ENCODE data around the gene KXD1. TPM values are rescaled to one million over a fixed set of nuclear protein-coding genes. Genes with fewer than 3 reads are reported as not detected.

Gene KXD1
- total and polyA plus RNA-seq, 4 experiments from 2014 or later, result 88.8 to 95.6 (median 94.8) TPM

Other genes starting within 250 kb of the KXD1 start
- 10 to 100 TPM; 64.2 to 65.0 TPM for gene LSM4, start 234.8 kb upstream of the KXD1 start, total RNA-seq
- 100 to 1,000 TPM; 121 to 164 TPM for gene LSM4, start 234.8 kb upstream of the KXD1 start, polyA plus RNA-seq
- gene PGPEP1, start 217.3 kb upstream of the KXD1 start, total RNA-seq, result 10 to 100 TPM; 46.2 to 49.2 TPM
- 1 to 10 TPM; 6.8 to 8.0 TPM for gene PGPEP1, start 217.3 kb upstream of the KXD1 start, polyA plus RNA-seq
- 1 to 10 TPM; 1.2 TPM for gene GDF15, start 171.7 kb upstream of the KXD1 start, total RNA-seq
- not detected for gene GDF15, start 171.7 kb upstream of the KXD1 start, polyA plus RNA-seq
- gene LRRC25, start 160.2 kb upstream of the KXD1 start, total RNA-seq, result under 1 TPM; 0.73 to 0.91 TPM
- gene LRRC25, start 160.2 kb upstream of the KXD1 start, polyA plus RNA-seq, result under 1 TPM in 1 of 2 donors, not detected in 1; 0.07 TPM
- 10 to 100 TPM; 71.3 to 73.4 TPM for gene SSBP4, start 138.5 kb upstream of the KXD1 start, total RNA-seq
- gene SSBP4, start 138.5 kb upstream of the KXD1 start, polyA plus RNA-seq, result 100 to 1,000 TPM in 1 of 2 donors, 10 to 100 TPM in 1; 81.5 to 108 TPM
- gene ISYNA1, start 119.7 kb upstream of the KXD1 start, total RNA-seq, result 10 to 100 TPM; 37.1 to 43.2 TPM
- 10 to 100 TPM; 27.5 to 36.3 TPM for gene ISYNA1, start 119.7 kb upstream of the KXD1 start, polyA plus RNA-seq
- gene ELL, start 35.8 kb upstream of the KXD1 start, total RNA-seq, result 10 to 100 TPM; 34.9 to 35.9 TPM
- 10 to 100 TPM in 1 of 2 donors, 1 to 10 TPM in 1; 6.5 to 16.7 TPM for gene ELL, start 35.8 kb upstream of the KXD1 start, polyA plus RNA-seq
- 100 to 1,000 TPM; 231 to 249 TPM for gene FKBP8, start 14.3 kb upstream of the KXD1 start, total RNA-seq
- 100 to 1,000 TPM in 1 of 2 donors, 10 to 100 TPM in 1; 82.4 to 130 TPM for gene FKBP8, start 14.3 kb upstream of the KXD1 start, polyA plus RNA-seq
- 1,000 to 10,000 TPM; 1,962 to 1,978 TPM for gene UBA52, start 14.0 kb downstream of the KXD1 start, total RNA-seq
- 1,000 to 10,000 TPM; 1,135 to 1,692 TPM for gene UBA52, start 14.0 kb downstream of the KXD1 start, polyA plus RNA-seq
- 100 to 1,000 TPM; 150 to 154 TPM for gene REX1BD, start 30.9 kb downstream of the KXD1 start, total RNA-seq
- gene REX1BD, start 30.9 kb downstream of the KXD1 start, polyA plus RNA-seq, result 100 to 1,000 TPM; 148 to 156 TPM
- not detected for gene CRLF1, start 48.9 kb downstream of the KXD1 start, total RNA-seq
- under 1 TPM in 1 of 2 donors, not detected in 1; 0.70 TPM for gene CRLF1, start 48.9 kb downstream of the KXD1 start, polyA plus RNA-seq
- not detected for gene TMEM59L, start 55.0 kb downstream of the KXD1 start, total RNA-seq
- not detected for gene TMEM59L, start 55.0 kb downstream of the KXD1 start, polyA plus RNA-seq
- gene KLHL26, start 79.2 kb downstream of the KXD1 start, total RNA-seq, result 10 to 100 TPM; 13.4 to 14.8 TPM
- 1 to 10 TPM; 4.4 to 7.8 TPM for gene KLHL26, start 79.2 kb downstream of the KXD1 start, polyA plus RNA-seq
- gene CRTC1, start 125.8 kb downstream of the KXD1 start, total RNA-seq, result 10 to 100 TPM; 19.6 to 20.8 TPM
- 1 to 10 TPM in 1 of 2 donors, not detected in 1; 1.7 TPM for gene CRTC1, start 125.8 kb downstream of the KXD1 start, polyA plus RNA-seq
- gene COMP, start 233.4 kb downstream of the KXD1 start, total RNA-seq, result not detected
- gene COMP, start 233.4 kb downstream of the KXD1 start, polyA plus RNA-seq, result not detected